Chondrocyte (in vitro differentiated cells): ENCODE measurements around the gene COQ8A. TPM values are rescaled to one million over a fixed set of nuclear protein-coding genes. Genes with fewer than 3 reads are reported as not detected.

ENCODE experiments used
- DNase-seq: peaks from one replicate; pipeline ENCODE4 v3.0.0; 2021; ENCODE audit warnings: mixed read lengths, low spot score
- H3K27ac Mint-ChIP-seq: one replicate; pipeline ENCODE4 v1.8.0; 2021; ENCODE audit warnings: mild to moderate bottlenecking, moderate library complexity, mixed read lengths; ENCODE audit not compliant: unreplicated experiment
- H3K27me3 Mint-ChIP-seq: 2 replicates; pipeline ENCODE4 v1.8.0; 2021; ENCODE audit warnings: low read depth, mixed read lengths
- H3K36me3 Mint-ChIP-seq: 2 replicates; pipeline ENCODE4 v1.8.0; 2021; ENCODE audit warnings: low read depth, mixed read lengths
- H3K4me1 Mint-ChIP-seq: 2 replicates; pipeline ENCODE4 v1.8.0; 2021; ENCODE audit warnings: low read depth, mild to moderate bottlenecking, mixed read lengths
- H3K4me3 Mint-ChIP-seq: one replicate; pipeline ENCODE4 v1.8.0; 2021; ENCODE audit warnings: mild to moderate bottlenecking, moderate library complexity, mixed read lengths; ENCODE audit not compliant: unreplicated experiment
- H3K9me3 Mint-ChIP-seq: 2 replicates; pipeline ENCODE4 v1.8.0; 2021; ENCODE audit warnings: low read depth, mixed read lengths
- total RNA-seq: library from RNA; stranded (reverse); gene quantifications from 3 replicates; pipeline ENCODE4 v1.2.1, GENCODE V29; 2021
- TF ChIP-seq, protein P1 (sequence below): fragments of 200-600 bp; sonication (generic); IDR thresholded peaks from 2 replicates; pipeline ENCODE4 v1.5.0; 2021; ENCODE audit warnings: antibody characterized with exemption, mild to moderate bottlenecking, moderate library complexity

Gene COQ8A
- total RNA-seq, 1 donor from 2014 or later = 7.4 TPM

DNA sequence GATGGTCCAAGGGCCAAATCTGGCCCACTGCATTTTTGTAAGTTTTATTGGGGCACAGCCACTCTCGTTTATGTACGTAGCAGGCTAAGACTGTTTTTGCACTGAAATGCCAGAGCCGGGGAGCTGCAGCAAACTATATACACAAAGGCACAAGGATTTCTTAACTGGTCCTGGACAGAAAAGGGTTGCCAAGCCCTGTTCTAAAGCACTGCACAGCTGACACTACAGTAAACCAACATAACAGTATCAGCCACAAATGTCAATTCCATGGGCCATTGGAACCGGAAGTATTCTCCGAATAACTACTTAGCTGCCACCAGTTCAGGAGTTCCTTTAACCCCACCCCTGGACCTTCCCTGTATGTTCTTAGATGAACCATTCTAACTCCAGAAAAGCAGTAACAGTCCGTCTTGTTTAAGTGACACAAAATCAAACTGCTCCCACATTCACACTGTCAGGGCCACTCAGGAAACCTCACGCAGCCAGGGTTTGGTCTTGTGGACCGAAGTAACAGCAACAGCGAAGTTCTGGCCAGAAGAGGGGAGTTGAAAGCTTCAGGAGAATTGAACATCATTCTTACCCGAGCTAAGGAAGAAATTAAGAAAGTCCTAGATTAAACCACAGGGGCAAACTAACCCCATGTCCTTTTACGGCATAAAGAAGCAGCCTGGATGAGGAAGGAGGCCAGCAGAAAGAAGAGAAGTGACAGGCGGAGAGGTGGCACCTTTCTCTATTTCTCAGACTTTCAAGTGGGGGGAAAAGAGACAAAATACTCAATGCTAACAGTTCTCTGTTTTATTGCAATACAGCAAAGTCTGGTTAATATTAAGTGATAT is 49.2 kb downstream of the COQ8A start:
- no peaks in the 10 kb centered on the region for H3K4me1 Mint-ChIP-seq
- DNase-seq = no peak
- H3K4me3 Mint-ChIP-seq = no peak overlapping the region
- H3K27me3 Mint-ChIP-seq = no peaks in the 10 kb centered on the region
- H3K9me3 Mint-ChIP-seq = no peaks in the 10 kb centered on the region
- H3K36me3 Mint-ChIP-seq = peaks cover 27% of the 10 kb centered on the region
- TF ChIP-seq, protein P1, sequence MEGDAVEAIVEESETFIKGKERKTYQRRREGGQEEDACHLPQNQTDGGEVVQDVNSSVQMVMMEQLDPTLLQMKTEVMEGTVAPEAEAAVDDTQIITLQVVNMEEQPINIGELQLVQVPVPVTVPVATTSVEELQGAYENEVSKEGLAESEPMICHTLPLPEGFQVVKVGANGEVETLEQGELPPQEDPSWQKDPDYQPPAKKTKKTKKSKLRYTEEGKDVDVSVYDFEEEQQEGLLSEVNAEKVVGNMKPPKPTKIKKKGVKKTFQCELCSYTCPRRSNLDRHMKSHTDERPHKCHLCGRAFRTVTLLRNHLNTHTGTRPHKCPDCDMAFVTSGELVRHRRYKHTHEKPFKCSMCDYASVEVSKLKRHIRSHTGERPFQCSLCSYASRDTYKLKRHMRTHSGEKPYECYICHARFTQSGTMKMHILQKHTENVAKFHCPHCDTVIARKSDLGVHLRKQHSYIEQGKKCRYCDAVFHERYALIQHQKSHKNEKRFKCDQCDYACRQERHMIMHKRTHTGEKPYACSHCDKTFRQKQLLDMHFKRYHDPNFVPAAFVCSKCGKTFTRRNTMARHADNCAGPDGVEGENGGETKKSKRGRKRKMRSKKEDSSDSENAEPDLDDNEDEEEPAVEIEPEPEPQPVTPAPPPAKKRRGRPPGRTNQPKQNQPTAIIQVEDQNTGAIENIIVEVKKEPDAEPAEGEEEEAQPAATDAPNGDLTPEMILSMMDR = no peak
- no peak overlapping the region for H3K27ac Mint-ChIP-seq

DNA sequence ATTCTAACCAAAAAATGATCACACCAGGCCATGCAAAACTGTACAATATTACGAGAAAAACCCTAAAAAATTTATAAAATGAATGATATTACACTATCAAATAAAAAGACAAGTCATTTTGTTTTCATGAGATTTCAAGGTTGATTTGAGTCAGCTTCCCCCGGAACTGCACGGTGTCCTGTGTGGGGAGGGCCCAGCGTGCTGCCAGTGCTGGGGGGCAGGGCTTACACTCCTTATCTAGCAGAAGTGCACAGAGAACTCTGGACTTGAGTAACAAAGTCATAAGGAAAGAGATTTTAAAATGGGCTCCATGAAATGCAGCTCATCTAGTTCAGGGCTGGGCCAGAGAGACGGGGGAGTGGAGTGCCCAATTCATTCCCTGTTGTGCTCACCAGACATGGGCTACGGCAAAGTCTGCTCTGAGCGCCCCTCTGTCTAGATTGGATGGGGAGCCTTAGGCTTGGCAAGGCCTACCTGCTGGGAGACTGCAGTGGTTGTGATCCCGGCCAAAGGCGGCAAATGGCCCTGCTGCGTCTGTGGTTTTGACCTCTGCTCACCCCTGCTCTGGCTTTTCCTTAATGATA is 50.1 kb downstream of the COQ8A start:
- no peak overlapping the region for H3K27ac Mint-ChIP-seq
- no peak overlapping the region for H3K4me3 Mint-ChIP-seq
- no peaks in the 10 kb centered on the region for H3K27me3 Mint-ChIP-seq
- H3K9me3 Mint-ChIP-seq = no peaks in the 10 kb centered on the region
- peaks cover 34% of the 10 kb centered on the region for H3K36me3 Mint-ChIP-seq
- H3K4me1 Mint-ChIP-seq = no peaks in the 10 kb centered on the region
- TF ChIP-seq, protein P1 = no peak
- DNase-seq = no peak

DNA sequence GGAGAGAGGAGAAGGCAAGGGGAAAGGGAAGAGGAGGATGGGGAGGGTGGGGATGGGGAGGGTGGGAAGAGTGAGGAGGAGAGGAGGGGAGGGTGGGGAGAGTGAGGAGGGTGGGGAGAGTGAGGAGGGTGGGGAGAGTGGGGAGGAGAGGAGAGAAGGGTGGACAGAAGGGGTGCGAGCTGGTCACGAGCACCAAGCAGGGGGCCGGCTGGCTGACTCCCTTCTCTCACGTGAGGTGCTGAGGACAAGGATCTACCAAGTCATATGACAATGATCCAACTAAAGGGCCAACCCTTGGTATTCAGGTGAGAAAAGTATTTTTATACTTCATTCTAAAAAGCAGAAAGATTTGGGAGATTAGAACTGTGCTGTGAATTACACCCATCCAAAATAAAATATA is 51.8 kb downstream of the COQ8A start:
- TF ChIP-seq, protein P1 = no peak
- Mint-ChIP-seq H3K9me3 (no peaks in the 10 kb centered on the region), H3K4me3 (no peak overlapping the region), H3K27ac (no peak overlapping the region), H3K4me1 (no peaks in the 10 kb centered on the region), H3K27me3 (no peaks in the 10 kb centered on the region), H3K36me3 (peaks cover 24% of the 10 kb centered on the region)
- no peak for DNase-seq

DNA sequence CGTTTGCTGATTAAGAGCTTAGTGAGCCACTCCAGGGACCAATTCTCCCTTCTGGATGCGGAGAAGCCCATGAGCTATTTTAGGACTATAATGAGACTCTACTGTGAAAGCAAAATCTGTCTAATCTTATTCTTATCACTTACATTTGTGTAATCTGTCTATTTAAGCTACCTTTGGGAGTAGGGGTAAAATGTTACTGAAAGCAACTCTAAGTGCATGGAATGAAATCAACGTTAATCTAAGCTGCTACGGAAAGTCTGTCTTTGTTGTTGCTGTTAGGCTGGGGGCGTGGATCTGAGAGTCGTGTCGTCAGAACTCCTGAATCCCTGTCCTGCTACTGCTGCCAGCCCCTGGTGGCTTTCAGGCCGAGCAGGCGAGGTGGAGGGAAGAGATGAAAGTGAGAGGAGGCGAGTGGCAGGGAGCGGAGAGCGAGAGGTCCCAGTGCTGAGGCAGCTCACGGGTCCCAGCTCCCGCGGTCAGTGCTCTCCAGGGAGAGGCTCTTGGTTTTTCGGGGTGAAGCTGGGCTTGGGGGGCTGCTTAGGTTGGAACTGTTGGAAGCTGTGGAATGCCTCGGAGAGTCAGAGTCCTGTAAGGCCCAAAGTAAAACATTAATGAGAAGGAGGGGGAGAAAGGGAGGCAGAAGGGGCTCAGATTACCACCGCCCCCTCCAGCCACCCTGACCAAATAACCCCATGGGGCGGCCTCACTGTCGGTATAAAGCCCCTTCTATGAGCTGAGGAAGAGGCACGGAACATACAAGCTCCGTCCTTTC is 53.9 kb downstream of the COQ8A start:
- H3K27ac Mint-ChIP-seq = peak overlapping the region; percentile 1
- TF ChIP-seq, protein P1 = no peak

More for the DNA sequence above, 53.9 kb downstream of the COQ8A start:
- Mint-ChIP-seq H3K27me3 (no peaks in the 10 kb centered on the region), H3K4me3 (no peak overlapping the region), H3K36me3 (peaks cover 27% of the 10 kb centered on the region), H3K4me1 (no peaks in the 10 kb centered on the region), H3K9me3 (peaks cover 6% of the 10 kb centered on the region)
- no peak for DNase-seq
